22Rv1 (cell line): ENCODE results near the gene DNAJB8.

Experiments used
- H3K27ac ChIP-seq: fragments of 450-650 bp; 2 replicates; pipeline ENCODE4 v1.5.1; 2017
- ZFX ChIP-seq: fragments of 450-650 bp; IDR thresholded peaks from 2 replicates; pipeline ENCODE4 v1.6.1; 2017; ENCODE audit warnings: antibody characterized with exemption, borderline replicate concordance
- TF ChIP-seq, protein P1 (sequence below): fragments of 450-650 bp; IDR thresholded peaks from 2 replicates; pipeline ENCODE4 v1.5.1; 2017; ENCODE audit warnings: mild to moderate bottlenecking

DNAJB8 gene

DNA sequence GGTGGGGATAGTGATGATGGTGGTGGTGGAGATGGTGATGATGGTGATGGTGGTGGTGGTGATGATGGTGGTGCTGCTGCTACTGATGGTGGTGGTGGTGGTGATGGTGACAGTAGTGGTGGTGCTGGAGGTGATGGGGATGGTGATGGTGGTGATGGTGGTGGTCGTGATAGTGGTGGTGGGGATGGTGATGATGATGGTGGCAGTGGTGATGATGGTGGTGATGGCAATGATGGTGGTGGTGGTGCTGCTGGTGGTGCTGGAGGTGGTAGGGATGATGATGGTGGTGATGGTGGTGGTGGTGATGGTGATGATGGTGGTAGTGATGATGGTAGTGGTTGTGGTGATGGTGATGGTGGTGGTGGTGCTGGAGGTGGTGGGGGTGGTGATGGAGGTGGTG, 21.3 kb downstream of the DNAJB8 start:
- TF ChIP-seq ZFX: no peak
- TF ChIP-seq, protein P1, sequence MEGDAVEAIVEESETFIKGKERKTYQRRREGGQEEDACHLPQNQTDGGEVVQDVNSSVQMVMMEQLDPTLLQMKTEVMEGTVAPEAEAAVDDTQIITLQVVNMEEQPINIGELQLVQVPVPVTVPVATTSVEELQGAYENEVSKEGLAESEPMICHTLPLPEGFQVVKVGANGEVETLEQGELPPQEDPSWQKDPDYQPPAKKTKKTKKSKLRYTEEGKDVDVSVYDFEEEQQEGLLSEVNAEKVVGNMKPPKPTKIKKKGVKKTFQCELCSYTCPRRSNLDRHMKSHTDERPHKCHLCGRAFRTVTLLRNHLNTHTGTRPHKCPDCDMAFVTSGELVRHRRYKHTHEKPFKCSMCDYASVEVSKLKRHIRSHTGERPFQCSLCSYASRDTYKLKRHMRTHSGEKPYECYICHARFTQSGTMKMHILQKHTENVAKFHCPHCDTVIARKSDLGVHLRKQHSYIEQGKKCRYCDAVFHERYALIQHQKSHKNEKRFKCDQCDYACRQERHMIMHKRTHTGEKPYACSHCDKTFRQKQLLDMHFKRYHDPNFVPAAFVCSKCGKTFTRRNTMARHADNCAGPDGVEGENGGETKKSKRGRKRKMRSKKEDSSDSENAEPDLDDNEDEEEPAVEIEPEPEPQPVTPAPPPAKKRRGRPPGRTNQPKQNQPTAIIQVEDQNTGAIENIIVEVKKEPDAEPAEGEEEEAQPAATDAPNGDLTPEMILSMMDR: no peak
- no peak overlapping the region for H3K27ac ChIP-seq

DNA sequence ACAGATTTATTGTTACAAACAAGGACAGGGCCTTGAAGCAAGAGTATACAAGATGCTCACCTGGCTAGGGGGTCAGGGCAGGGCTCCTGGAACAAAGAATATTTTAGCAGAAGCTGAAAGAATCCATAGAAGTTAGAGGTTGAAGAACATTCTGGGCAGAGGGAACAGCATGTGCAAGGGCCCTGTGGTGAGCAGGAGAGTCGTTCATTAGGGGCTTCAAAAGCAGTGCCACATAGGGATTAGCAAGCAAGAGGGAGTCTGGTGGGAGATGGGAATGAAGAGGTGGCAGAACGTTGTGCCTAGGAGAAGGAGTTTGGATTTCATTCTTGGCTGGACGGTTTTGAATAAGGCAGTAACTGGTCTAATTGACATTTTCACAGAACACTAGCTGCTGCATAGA, 22.9 kb downstream of the DNAJB8 start:
- TF ChIP-seq, protein P1: no peak
- no peak for TF ChIP-seq ZFX
- no peak overlapping the region for H3K27ac ChIP-seq

DNA sequence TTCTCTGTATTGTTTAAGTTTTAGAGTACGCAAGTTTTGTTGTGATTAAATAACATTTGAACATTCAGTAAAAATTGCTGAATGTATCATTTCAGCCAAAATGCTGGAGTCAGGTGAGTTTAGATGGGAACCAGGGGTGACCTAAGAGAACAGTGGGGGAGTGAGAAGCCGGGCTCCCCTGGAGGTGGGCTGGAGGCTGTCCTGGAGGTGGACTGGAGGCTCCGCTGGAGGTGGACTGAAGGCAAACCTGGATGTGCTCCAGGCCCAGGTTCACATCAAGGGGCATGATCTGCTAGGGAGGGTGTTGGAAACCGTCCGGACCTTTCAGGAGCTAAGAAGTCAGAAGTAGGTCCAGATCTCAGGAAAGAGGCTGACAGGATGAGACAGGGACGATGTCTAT, 23.7 kb downstream of the DNAJB8 start:
- H3K27ac ChIP-seq: no peak overlapping the region
- TF ChIP-seq, protein P1: no peak

DNA sequence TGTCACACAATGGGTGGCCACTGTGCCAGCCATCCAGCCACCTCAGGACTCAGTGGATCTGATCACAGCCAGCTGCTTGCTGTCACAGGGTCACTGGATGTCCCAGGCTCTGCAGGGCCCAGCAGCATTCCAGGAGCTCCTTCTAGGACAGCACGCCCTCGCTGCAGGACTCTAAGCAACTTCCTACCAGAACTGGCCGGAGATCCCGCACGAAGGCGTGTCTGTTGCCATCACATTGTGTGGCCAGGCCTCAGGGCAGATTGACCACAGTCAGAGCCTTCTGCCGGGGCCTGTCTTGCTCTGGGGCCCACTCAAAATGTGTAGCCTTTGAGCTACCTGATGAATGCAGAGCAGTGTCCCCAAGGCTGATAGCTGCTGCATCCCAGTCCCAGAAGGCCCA, 24.6 kb downstream of the DNAJB8 start:
- no peak overlapping the region for H3K27ac ChIP-seq
- TF ChIP-seq, protein P1: no peak
- no peak for TF ChIP-seq ZFX

DNA sequence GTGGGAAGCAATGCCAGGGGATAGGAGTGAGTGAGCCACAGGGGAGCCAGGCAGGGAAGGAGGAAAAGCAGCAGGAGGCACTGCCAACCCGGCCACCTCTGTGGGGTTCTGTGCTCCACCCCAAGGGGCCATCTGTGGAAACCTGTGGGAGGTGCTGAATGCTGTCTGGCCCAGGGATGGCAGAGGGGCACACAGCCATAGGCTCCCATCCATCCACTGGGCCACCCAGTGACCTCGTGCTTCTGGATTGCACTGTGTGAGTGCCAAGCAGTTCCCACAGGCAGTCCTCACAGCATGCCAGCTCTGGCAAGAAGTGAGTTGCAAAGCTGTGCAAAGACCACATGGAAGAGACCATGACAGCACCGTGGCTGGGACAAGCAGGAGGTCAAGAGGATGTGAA, 27.5 kb downstream of the DNAJB8 start:
- no peak overlapping the region for H3K27ac ChIP-seq
- TF ChIP-seq, protein P1: no peak
- no peak for TF ChIP-seq ZFX

DNA sequence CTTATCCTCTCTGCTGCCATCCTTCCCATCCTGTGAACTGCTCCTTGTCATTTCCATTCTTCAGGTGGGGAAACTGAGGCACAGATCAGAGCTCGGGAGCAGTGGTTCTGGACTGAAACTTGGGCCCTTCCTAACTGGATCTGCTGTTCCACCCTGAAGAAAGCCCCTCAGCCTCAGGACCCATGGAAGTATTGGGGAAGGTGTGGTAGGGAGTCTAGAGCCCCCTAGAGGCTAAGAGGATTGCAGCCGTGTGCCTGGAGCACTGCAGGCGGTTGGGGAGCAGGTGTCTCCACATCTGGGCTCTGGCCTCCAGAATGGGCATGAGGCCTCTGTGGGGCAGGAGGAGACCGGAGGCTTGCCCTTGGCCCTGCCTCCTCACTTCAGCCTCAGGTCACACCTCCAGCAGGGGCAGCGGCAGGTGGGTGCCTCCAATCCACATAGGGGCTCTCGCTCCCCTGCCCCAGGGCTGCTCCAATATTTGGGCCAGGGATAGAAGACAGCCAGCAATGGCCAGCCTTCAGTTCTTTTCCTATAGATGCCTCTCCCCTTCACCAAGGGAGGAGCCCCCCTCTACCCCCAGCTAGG, 28.1 kb downstream of the DNAJB8 start:
- TF ChIP-seq ZFX: no peak
- TF ChIP-seq, protein P1: peak; percentile 74

DNA sequence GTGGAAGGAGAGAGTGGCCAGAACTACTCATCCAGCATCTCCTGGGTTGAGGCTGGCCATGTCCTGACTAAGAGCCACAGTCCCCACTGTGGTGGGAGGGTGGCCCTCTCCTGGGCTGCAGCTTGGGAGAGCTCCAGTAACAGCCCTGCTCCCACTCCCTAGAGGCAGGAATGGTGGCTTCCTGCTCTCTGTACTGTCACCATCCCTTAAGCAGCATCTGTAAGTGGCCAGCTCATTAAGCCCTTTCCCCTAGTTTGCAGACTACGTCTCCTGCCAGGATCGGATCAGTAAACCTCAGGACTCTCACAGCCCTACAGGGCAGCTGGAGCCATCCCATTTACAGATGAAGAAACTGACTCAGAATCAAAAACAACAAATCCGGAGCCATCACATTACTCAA, 30.5 kb downstream of the DNAJB8 start:
- H3K27ac ChIP-seq: peak overlapping the region; percentile 65
- TF ChIP-seq ZFX: no peak
- TF ChIP-seq, protein P1: no peak

More for the DNA sequence above, 28.1 kb downstream of the DNAJB8 start:
- no peak overlapping the region for H3K27ac ChIP-seq
